Measurements from ENCODE around the gene MOCOS. TPM values are rescaled to one million over a fixed set of nuclear protein-coding genes. Genes with fewer than 3 reads are reported as not detected.

Gene MOCOS
- total and polyA plus RNA-seq, 2 of the 13 experiments (the other 11 are each of a cell fraction or from before 2014, with no cell fraction given), result 7.7 to 15.4 TPM

- no peak for TF ChIP-seq ZNF256 (CRISPR knock-in tag; conservative IDR thresholded peaks at IDR 0.05)
- no peak; the same call in 1 of the 2 replicates for TF ChIP-seq TOE1 (CRISPR knock-in tag; IDR thresholded peaks at IDR 0.05)
- no peak for TF ChIP-seq HNRNPLL (IDR thresholded peaks at IDR 0.05; ENCODE audit: low read depth, low read length, poor library complexity, severe bottlenecking)
- TF ChIP-seq SIX4 (CRISPR knock-in tag; IDR thresholded peaks at IDR 0.05), result no peak; the same call in 1 of the 2 replicates
- peak; percentile 93; the same call in 1 of the 2 replicates for TF ChIP-seq ZNF543 (CRISPR knock-in tag; IDR thresholded peaks at IDR 0.05)
- TF ChIP-seq, protein P1, sequence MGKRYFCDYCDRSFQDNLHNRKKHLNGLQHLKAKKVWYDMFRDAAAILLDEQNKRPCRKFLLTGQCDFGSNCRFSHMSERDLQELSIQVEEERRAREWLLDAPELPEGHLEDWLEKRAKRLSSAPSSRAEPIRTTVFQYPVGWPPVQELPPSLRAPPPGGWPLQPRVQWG (CRISPR knock-in tag; IDR thresholded peaks at IDR 0.05; ENCODE audit: borderline replicate concordance, low read depth), result no peak
- TF ChIP-seq, protein P2, sequence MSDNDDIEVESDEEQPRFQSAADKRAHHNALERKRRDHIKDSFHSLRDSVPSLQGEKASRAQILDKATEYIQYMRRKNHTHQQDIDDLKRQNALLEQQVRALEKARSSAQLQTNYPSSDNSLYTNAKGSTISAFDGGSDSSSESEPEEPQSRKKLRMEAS (IDR thresholded peaks at IDR 0.05), result peak; percentile 93
- TF ChIP-seq KLF16 (CRISPR knock-in tag; IDR thresholded peaks at IDR 0.05), result peak in 1 of 2 experiments; percentile 62; a peak in 1 of 4 replicates
- TF ChIP-seq MAFG (CRISPR knock-in tag; IDR thresholded peaks at IDR 0.05), result no peak
- TF ChIP-seq KMT2B (CRISPR knock-in tag; IDR thresholded peaks at IDR 0.05), result 0 out of 2 replicates have a peak, but pooled peaks have one; percentile 32
- peak; percentile 50; the same call in 1 of the 2 replicates for TF ChIP-seq ZNF652 (CRISPR knock-in tag; IDR thresholded peaks at IDR 0.05; ENCODE audit: borderline replicate concordance, low read depth)
- TF ChIP-seq SMAD3 (CRISPR knock-in tag; IDR thresholded peaks at IDR 0.05), result 0 out of 2 replicates have a peak, but pooled peaks have one; percentile 23
- TF ChIP-seq, protein P3, sequence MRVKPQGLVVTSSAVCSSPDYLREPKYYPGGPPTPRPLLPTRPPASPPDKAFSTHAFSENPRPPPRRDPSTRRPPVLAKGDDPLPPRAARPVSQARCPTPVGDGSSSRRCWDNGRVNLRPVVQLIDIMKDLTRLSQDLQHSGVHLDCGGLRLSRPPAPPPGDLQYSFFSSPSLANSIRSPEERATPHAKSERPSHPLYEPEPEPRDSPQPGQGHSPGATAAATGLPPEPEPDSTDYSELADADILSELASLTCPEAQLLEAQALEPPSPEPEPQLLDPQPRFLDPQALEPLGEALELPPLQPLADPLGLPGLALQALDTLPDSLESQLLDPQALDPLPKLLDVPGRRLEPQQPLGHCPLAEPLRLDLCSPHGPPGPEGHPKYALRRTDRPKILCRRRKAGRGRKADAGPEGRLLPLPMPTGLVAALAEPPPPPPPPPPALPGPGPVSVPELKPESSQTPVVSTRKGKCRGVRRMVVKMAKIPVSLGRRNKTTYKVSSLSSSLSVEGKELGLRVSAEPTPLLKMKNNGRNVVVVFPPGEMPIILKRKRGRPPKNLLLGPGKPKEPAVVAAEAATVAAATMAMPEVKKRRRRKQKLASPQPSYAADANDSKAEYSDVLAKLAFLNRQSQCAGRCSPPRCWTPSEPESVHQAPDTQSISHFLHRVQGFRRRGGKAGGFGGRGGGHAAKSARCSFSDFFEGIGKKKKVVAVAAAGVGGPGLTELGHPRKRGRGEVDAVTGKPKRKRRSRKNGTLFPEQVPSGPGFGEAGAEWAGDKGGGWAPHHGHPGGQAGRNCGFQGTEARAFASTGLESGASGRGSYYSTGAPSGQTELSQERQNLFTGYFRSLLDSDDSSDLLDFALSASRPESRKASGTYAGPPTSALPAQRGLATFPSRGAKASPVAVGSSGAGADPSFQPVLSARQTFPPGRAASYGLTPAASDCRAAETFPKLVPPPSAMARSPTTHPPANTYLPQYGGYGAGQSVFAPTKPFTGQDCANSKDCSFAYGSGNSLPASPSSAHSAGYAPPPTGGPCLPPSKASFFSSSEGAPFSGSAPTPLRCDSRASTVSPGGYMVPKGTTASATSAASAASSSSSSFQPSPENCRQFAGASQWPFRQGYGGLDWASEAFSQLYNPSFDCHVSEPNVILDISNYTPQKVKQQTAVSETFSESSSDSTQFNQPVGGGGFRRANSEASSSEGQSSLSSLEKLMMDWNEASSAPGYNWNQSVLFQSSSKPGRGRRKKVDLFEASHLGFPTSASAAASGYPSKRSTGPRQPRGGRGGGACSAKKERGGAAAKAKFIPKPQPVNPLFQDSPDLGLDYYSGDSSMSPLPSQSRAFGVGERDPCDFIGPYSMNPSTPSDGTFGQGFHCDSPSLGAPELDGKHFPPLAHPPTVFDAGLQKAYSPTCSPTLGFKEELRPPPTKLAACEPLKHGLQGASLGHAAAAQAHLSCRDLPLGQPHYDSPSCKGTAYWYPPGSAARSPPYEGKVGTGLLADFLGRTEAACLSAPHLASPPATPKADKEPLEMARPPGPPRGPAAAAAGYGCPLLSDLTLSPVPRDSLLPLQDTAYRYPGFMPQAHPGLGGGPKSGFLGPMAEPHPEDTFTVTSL (CRISPR knock-in tag; IDR thresholded peaks at IDR 0.05; ENCODE audit: borderline replicate concordance), result peak; percentile 89
- TF ChIP-seq ZBTB3 (CRISPR knock-in tag; IDR thresholded peaks at IDR 0.05; ENCODE audit: borderline replicate concordance, low read depth), result peak; percentile 78; the same call in 1 of the 2 replicates
- no peak for TF ChIP-seq CBX2 (IDR thresholded peaks at IDR 0.05; ENCODE audit: low read depth, low read length)
- no peak for TF ChIP-seq CBX2 (CRISPR knock-in tag; IDR thresholded peaks at IDR 0.05; ENCODE audit: low read depth)
- peak; percentile 94 for TF ChIP-seq GATAD2A (CRISPR knock-in tag; IDR thresholded peaks at IDR 0.05)
- no peak for TF ChIP-seq ZNF260 (CRISPR knock-in tag; IDR thresholded peaks at IDR 0.05; ENCODE audit: borderline replicate concordance, low read depth)
- TF ChIP-seq ZNF704 (CRISPR knock-in tag; IDR thresholded peaks at IDR 0.05; ENCODE audit: borderline replicate concordance), result no peak
- TF ChIP-seq ZNF180 (CRISPR knock-in tag; IDR thresholded peaks at IDR 0.05; ENCODE audit: borderline replicate concordance, low read depth), result no peak
- TF ChIP-seq, protein P4, sequence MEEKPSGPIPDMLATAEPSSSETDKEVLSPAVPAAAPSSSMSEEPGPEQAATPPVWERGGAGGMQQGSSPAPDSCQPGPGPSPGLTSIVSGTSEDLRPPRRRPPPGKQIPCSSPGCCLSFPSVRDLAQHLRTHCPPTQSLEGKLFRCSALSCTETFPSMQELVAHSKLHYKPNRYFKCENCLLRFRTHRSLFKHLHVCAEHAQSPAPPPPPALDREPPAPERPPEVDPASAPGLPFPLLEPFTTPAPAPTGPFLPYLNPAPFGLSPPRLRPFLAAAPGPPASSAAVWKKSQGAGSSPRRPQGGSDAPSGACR (CRISPR knock-in tag; IDR thresholded peaks at IDR 0.05), result peak; percentile 89
- peak; percentile 100 for TF ChIP-seq SP5 (CRISPR knock-in tag; IDR thresholded peaks at IDR 0.05; ENCODE audit: borderline replicate concordance, low read depth)
- no peak for TF ChIP-seq NKX3-1 (CRISPR knock-in tag; IDR thresholded peaks at IDR 0.05)
- TF ChIP-seq PAF1 (CRISPR knock-in tag; IDR thresholded peaks at IDR 0.05), result 0 out of 2 replicates have a peak, but pooled peaks have one; percentile 33
Observed at GRCh38 chr18:36176177-36176584, 11.1 kb upstream of the MOCOS start (continued).
